AG04449 (cell line): Measurements from ENCODE around the gene PSMB4.

ENCODE experiments used
- CTCF ChIA-PET: fragments of 350-600 bp; formaldehyde crosslinking; extraction: SDS; loops from one replicate; lab custom pipeline; 2021; ENCODE audit warnings: antibody characterized with exemption; lab: Yijun Ruan, JAX
- POLR2A ChIA-PET: fragments of 400-600, 350-600 bp; formaldehyde crosslinking; extraction: SDS; loops from one replicate; lab custom pipeline; 2020; ENCODE audit warnings: antibody characterized with exemption, inconsistent platforms; lab: Yijun Ruan, JAX
- DNase-seq: peaks from one replicate; pipeline ENCODE4 v3.0.0-alpha.2; 2010; ENCODE audit warnings: low read depth, low spot score
- H3K4me3 ChIP-seq: 2 replicates; pipeline ENCODE4 v1.5.1; 2011; ENCODE audit warnings: low read depth, mild to moderate bottlenecking, control low read depth, low read length
- TF ChIP-seq, protein P1 (sequence below): IDR thresholded peaks from one replicate; pipeline ENCODE4 v1.5.1; 2011; ENCODE audit warnings: mild to moderate bottlenecking, moderate library complexity, low read length, control low read depth, inconsistent platforms; ENCODE audit not compliant: insufficient read depth; ENCODE audit errors: missing control alignments

The PSMB4 gene

DNA sequence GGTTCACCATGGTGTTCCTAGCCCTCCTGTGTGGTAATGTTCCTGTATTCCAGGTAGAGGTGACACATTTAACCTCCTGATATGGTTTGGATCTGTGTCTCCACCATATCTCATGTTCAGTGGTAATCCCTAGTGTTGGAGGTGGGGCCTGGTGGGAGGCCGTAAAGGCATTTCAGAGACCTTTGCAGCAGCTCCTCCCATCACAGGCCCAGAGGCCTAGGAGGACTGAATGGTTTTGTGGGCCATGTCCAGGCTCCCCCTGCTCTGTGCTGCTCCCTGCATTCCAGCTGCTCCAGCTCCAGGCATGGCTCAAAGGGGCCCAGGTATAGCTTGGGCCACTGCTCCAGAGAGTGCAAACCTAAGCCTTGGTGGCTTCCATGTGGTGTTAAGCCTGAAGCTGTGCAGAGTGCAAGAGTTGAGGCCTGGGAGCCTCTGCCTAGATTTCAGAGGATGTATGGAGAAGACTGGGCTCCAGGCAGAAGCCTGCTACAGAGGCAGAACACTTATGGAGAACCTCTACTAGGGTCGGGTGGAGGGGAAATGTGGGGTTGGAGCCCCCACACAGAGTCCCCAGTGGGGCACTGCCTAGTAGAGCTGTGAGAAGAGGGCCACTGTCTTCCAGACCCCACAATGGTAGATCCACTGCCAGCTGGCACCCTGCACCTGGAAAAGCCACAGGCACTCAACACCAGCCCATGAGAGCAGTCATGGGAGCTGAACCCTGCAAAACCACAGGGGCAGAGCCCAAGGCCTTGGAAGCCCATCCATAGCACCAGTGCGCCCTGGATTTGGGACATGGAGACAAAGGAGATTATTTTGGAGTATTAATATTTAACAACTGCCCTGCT lies 36.8 kb upstream of the PSMB4 start:
- CTCF ChIA-PET = no interaction called here
- TF ChIP-seq, protein P1, sequence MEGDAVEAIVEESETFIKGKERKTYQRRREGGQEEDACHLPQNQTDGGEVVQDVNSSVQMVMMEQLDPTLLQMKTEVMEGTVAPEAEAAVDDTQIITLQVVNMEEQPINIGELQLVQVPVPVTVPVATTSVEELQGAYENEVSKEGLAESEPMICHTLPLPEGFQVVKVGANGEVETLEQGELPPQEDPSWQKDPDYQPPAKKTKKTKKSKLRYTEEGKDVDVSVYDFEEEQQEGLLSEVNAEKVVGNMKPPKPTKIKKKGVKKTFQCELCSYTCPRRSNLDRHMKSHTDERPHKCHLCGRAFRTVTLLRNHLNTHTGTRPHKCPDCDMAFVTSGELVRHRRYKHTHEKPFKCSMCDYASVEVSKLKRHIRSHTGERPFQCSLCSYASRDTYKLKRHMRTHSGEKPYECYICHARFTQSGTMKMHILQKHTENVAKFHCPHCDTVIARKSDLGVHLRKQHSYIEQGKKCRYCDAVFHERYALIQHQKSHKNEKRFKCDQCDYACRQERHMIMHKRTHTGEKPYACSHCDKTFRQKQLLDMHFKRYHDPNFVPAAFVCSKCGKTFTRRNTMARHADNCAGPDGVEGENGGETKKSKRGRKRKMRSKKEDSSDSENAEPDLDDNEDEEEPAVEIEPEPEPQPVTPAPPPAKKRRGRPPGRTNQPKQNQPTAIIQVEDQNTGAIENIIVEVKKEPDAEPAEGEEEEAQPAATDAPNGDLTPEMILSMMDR = no peak

DNA sequence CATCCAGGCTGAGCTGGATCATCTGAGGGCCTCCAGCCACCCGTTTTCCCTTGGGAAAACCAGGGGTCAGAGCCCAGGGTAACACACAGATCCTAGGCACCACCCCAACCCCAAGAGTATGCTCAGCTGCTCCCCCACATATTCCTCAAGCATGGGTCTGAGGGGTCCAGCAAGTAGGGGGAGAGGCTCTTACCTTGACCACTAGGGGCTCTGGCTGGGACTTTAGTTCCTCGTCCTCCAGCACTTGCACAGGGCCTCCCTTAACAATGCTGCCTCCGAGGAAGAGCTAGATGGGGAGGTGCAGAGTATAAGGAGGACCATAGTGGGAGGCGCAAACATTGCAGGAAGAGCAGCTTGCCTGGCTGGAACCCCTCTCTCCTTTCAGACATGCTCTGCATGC lies 34.4 kb upstream of the PSMB4 start:
- CTCF ChIA-PET = interaction anchor here (1.2 to 1.7 kb wide), 2 partner anchors 24 to 65 kb away, joined by 4 to 10 read pairs; no protein-coding TSS in a partner anchor
- POLR2A ChIA-PET = no interaction called here
- TF ChIP-seq, protein P1 = no peak

More for the DNA sequence above, 36.8 kb upstream of the PSMB4 start:
- POLR2A ChIA-PET = no interaction called here
- H3K4me3 ChIP-seq = no peak overlapping the region
- no peak for DNase-seq

DNA sequence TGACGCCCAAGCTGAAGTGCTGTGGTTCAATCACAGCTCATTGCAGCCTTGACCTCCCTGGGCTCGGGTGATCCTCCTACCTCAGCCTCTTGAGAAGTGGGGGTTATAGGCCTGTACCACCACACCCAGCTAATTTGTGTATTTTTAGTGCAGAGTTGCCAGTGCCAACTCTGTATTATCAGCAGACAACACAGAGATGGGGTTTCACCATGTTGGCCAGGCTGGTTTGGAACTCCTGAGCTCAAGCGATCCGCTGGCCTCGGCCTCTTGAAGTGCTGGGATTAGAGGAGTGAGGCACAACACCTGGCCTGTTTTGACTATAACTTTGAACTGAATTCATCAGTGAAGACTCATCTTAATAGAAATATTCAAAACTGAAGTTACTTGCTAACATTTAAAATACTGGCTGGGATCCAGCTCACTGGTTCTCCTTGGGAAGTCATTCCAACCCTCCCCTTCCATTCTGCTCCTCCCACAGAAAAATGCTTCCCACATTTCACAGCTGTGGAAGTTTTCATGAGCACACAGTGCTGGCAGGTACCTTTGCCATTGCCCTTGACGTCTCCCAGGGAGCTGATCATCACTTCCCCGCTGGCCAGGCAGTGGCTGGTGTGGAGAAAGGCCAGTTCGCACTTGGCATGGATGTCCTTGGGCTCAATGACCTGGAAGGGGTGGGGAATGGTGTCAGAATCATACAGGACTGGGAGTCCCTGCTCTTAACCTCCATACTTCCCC lies 31.5 kb upstream of the PSMB4 start:
- no peak overlapping the region for H3K4me3 ChIP-seq
- POLR2A ChIA-PET = no interaction called here
- TF ChIP-seq, protein P1 = no peak
- CTCF ChIA-PET = interaction anchor here (0.6 to 1.9 kb wide), 4 partner anchors 27 to 371 kb away, joined by 3 to 5 read pairs (median 4); no protein-coding TSS in a partner anchor
- no peak for DNase-seq

More for the DNA sequence above, 34.4 kb upstream of the PSMB4 start:
- H3K4me3 ChIP-seq = no peak overlapping the region
- no peak for DNase-seq

DNA sequence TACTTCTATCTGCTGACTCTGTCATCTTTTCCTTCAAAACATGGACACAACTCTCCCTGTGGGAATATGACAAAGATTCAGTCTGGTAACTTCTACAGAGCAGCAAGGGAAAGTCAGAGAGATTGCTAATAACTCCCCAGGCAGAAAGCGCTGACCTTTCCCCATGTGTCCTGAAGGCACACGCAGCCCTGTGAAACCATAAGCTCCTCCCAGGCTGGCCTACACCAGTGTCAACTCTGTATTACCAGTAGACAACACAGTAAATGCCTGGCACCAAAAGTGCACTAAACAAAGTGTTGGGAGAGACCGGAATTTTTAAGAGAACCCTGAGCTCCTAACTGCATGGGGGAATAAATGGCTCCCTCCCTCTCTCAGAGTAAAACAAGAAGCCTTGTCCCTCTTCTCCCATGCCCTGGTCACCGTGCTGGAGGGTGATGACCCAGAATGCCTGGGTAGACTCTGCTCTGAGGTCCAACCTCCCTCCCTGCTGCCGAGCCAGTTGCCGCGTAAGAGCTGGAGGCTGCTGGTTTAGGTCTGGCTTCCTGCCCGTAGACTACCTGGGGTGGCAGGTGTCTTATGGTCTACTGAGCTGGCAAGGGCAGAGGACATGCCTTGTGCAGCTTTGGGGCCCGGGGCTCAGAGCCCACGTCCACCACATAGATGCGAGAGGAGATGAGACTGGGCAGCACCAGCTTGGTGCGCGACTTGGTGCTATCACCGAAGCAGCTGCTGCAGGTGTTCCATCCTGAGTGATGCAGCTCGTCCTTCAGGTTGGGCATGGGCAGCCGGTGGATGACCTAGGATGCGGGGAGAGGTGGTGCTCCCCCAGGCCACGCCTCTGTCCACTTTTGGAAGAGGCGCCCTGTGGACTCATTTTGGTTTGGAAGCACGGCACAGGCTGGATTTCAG lies 30.7 kb upstream of the PSMB4 start:
- TF ChIP-seq, protein P1 = no peak

DNA sequence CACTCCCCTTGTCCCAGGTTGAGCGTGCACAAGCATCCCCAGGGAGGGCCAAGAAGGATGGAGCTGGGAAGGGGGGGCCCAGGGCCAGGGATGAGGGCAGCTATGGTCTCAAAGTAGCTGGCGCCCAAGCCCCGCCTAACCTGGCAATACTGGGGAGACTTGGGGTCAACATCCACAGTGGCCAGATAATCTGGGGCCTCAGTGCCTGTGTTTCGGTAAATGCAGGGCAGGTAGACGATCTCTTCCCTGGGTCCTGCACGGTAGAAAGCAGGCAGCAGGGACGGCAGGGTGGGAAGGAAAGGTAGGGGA lies 30.1 kb upstream of the PSMB4 start:
- CTCF ChIA-PET = interaction anchor here (1.9 kb wide), 1 partner anchor 29 kb away, joined by 8 read pairs; no protein-coding TSS in a partner anchor
- no peak overlapping the region for H3K4me3 ChIP-seq
- TF ChIP-seq, protein P1 = no peak
- DNase-seq = no peak
- POLR2A ChIA-PET = no interaction called here

More for the DNA sequence above, 30.7 kb upstream of the PSMB4 start:
- CTCF ChIA-PET = interaction anchor here (1.1 to 1.9 kb wide), 4 partner anchors 28 to 68 kb away, joined by 3 to 8 read pairs (median 4); no protein-coding TSS in a partner anchor
- H3K4me3 ChIP-seq = no peak overlapping the region
- no peak for DNase-seq
- POLR2A ChIA-PET = no interaction called here
